Sigmoid colon (tissue), 7 donors: Measurements from ENCODE around the gene KAT8. TPM values are rescaled to one million over a fixed set of nuclear protein-coding genes. Genes with fewer than 3 reads are reported as not detected.
A peak's percentile ranks its signal among the peaks of the same experiment; 100 is the strongest.

Experiments used
- DNase-seq: peaks from one replicate; pipeline ENCODE4 v3.0.0-alpha.2; 2019
- H3K27ac ChIP-seq, 4 donors: fragments of 200-600 bp; sonication (generic); one replicate each; pipeline ENCODE4 v1.5.1; 2016 to 2019; ENCODE audit warnings: mild to moderate bottlenecking in 1 of 4
- H3K27me3 ChIP-seq, 3 donors: fragments of 200-600 bp; sonication (generic); one replicate each; pipeline ENCODE4 v1.5.1; 2019; ENCODE audit warnings: mild to moderate bottlenecking in 1 of 3
- H3K36me3 ChIP-seq, 4 donors: fragments of 200-600 bp; sonication (generic); one replicate each; pipeline ENCODE4 v1.5.1; 2016 to 2019
- H3K4me1 ChIP-seq, 4 donors: fragments of 200-600 bp; sonication (generic); one replicate each; pipeline ENCODE4 v1.5.1; 2017 to 2019
- H3K4me3 ChIP-seq, 4 donors: fragments of 200-600 bp; sonication (generic); one replicate each; pipeline ENCODE4 v1.5.1; 2017 to 2019; ENCODE audit warnings: mild to moderate bottlenecking in 2 of 4, moderate library complexity in 1 of 4
- H3K9me3 ChIP-seq, 4 donors: fragments of 200-600 bp in 3 of 4; sonication (generic) in 3 of 4; one replicate each; pipeline versions ENCODE4 v1.5.1 to v1.6.1; 2013 to 2019
- EP300 ChIP-seq, 4 donors: sonication (generic); formaldehyde crosslinking; IDR thresholded peaks; one replicate each; pipeline ENCODE4 v1.6.1; 2017; ENCODE audit warnings: antibody characterized with exemption in 4 of 4
- POLR2A ChIP-seq, 2 donors: fragments of 450-650 bp; IDR thresholded peaks; one replicate each; pipeline ENCODE4 v1.6.1; 2016; ENCODE audit warnings: antibody characterized with exemption in 2 of 2, mild to moderate bottlenecking in 2 of 2, moderate library complexity in 2 of 2
- POLR2AphosphoS5 ChIP-seq, 4 donors: sonication (generic); formaldehyde crosslinking; IDR thresholded peaks; one replicate each; pipeline ENCODE4 v1.6.1; 2017; ENCODE audit warnings: antibody characterized with exemption in 4 of 4
- WGBS, 2 donors: extraction: QIAGEN DNeasy Blood & Tissue Kit; methylation state at CpG; one replicate each; pipeline ENCODE4 v1.1.7; 2013; 5-methylcytosine and 5-hydroxymethylcytosine counted together
- intact Hi-C: fragments of 100-400 bp; cut with DNase I; formaldehyde crosslinking; loops from one replicate; pipeline ENCODE4 v1.15.1; 2023
- polyA plus RNA-seq, 3 donors: library from polyadenylated mRNA; stranded (reverse); fragments of 200-250 nt; gene quantifications; one replicate each; pipeline ENCODE4 v1.2.3, GENCODE V29; 2013
- total RNA-seq, 4 donors: library from RNA; depleted of rRNA; stranded (reverse); fragments of >200 nt; gene quantifications; one replicate each; pipeline ENCODE4 v1.1.0, GENCODE V29; 2016
- TF ChIP-seq, protein P1 (sequence below), 4 experiments: fragments of 450-650 bp in 3 of 4; fragments of 200-600 bp in 1 of 4; IDR thresholded peaks; one replicate each; pipeline ENCODE4 v1.5.1; 2016 to 2019; ENCODE audit warnings: antibody characterized with exemption in 4 of 4, mild to moderate bottlenecking in 3 of 4, moderate library complexity in 2 of 4
- donor health status: healthy with polysubstance abuse.
- donor health status: Bipolar disorder and iron deficiency.
- donor health status: healthy.

The KAT8 gene
- total and polyA plus RNA-seq, 7 donors, result 31.2 to 65.7 (median 57.1) TPM

GRCh38 chr16:31132303-31132979, 15.0 kb downstream of the KAT8 start:
- intact Hi-C loops, result no loop called here
- Histone ChIP-seq H3K27me3 (peaks cover 5 to 22% (median 6%) of the 10 kb centered on the region in 3 donors), H3K4me1 (peaks cover 0 to 22% (median 8%) of the 10 kb centered on the region in 4 donors), H3K27ac (no peak overlapping the region), H3K9me3 (no peaks in the 10 kb centered on the region), H3K36me3 (peaks cover 40 to 51% (median 44%) of the 10 kb centered on the region in 4 donors), H3K4me3 (no peak overlapping the region)
- TF ChIP-seq EP300 (IDR thresholded peaks at IDR 0.05), result no peak
- 58 to 86% methylated on average over 20 of the region's 20 CpGs for WGBS, 2 donors
- DNase-seq, result no peak

- Histone ChIP-seq H3K27me3 (peaks cover 5 to 22% (median 6%) of the 10 kb centered on the region in 3 donors), H3K36me3 (peaks cover 34 to 45% (median 38%) of the 10 kb centered on the region in 4 donors), H3K27ac (no peak overlapping the region), H3K9me3 (no peaks in the 10 kb centered on the region), H3K4me1 (peaks cover 0 to 22% (median 8%) of the 10 kb centered on the region in 4 donors), H3K4me3 (no peak overlapping the region)
- 64 to 90% methylated on average over 6 of the region's 6 CpGs for WGBS, 2 donors
- DNase-seq, result no peak
- TF ChIP-seq POLR2A (IDR thresholded peaks at IDR 0.05), result no peak
- TF ChIP-seq, protein P1, sequence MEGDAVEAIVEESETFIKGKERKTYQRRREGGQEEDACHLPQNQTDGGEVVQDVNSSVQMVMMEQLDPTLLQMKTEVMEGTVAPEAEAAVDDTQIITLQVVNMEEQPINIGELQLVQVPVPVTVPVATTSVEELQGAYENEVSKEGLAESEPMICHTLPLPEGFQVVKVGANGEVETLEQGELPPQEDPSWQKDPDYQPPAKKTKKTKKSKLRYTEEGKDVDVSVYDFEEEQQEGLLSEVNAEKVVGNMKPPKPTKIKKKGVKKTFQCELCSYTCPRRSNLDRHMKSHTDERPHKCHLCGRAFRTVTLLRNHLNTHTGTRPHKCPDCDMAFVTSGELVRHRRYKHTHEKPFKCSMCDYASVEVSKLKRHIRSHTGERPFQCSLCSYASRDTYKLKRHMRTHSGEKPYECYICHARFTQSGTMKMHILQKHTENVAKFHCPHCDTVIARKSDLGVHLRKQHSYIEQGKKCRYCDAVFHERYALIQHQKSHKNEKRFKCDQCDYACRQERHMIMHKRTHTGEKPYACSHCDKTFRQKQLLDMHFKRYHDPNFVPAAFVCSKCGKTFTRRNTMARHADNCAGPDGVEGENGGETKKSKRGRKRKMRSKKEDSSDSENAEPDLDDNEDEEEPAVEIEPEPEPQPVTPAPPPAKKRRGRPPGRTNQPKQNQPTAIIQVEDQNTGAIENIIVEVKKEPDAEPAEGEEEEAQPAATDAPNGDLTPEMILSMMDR (IDR thresholded peaks at IDR 0.05), result no peak
- TF ChIP-seq EP300 (IDR thresholded peaks at IDR 0.05), result no peak
- TF ChIP-seq POLR2AphosphoS5 (IDR thresholded peaks at IDR 0.05), result no peak
- intact Hi-C loops, result no loop called here
Measured at GRCh38 chr16:31133046-31133501, 15.6 kb downstream of the KAT8 start.

DNA sequence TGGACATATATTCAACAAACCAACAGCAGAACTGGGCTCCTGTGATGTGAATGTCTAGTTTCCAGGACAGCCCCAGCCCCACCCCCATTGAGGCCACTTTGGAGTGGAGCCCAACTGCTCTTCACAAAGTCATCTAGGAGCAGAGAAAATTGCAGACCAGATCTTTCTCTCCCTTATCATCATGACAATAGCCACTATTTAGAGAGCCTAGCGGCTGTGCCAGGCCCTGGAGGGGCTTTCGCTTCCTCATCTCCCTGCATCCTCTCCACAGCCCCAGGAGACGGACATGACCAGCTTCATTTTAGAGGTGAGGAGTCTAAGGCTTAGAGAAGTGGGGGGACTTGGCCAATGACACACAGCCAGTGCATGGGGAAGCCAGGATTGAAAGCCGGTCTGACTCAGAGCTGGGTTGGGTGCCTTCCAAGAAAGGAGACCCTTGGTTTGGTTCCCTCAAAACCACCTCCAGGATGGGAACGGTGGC, 16.7 kb downstream of the KAT8 start:
- peaks cover 0 to 20% (median 6%) of the 10 kb centered on the region in 4 donors for H3K4me1 ChIP-seq
- 11 to 53% methylated on average over 5 of the region's 5 CpGs for WGBS, 2 donors
- H3K9me3 ChIP-seq, result no peaks in the 10 kb centered on the region
- peaks cover 30 to 34% (median 32%) of the 10 kb centered on the region in 4 donors for H3K36me3 ChIP-seq
- intact Hi-C loops, result no loop called here
- no peak for TF ChIP-seq EP300 (IDR thresholded peaks at IDR 0.05)
- TF ChIP-seq, protein P1 (IDR thresholded peaks at IDR 0.05), result no peak
- no peak for TF ChIP-seq POLR2AphosphoS5 (IDR thresholded peaks at IDR 0.05)
- TF ChIP-seq POLR2A (IDR thresholded peaks at IDR 0.05), result no peak
- no peak for DNase-seq
- peak overlapping the region in 1 of 4 donors; percentile 24 for H3K4me3 ChIP-seq
- no peak overlapping the region for H3K27ac ChIP-seq
- H3K27me3 ChIP-seq, result peaks cover 5 to 22% (median 6%) of the 10 kb centered on the region in 3 donors

- peaks cover 0 to 13% (median 3%) of the 10 kb centered on the region in 4 donors for H3K4me1 ChIP-seq
- TF ChIP-seq, protein P1 (IDR thresholded peaks at IDR 0.05), result peak in 1 of 4 experiments; percentile 30
- TF ChIP-seq POLR2AphosphoS5 (IDR thresholded peaks at IDR 0.05) (no peak), POLR2A (IDR thresholded peaks at IDR 0.05) (peak in 1 of 2 donors; percentile 27)
- H3K36me3 ChIP-seq, result peaks cover 22 to 27% (median 25%) of the 10 kb centered on the region in 4 donors
- intact Hi-C loops, result no loop called here
- DNase-seq, result no peak
- peak overlapping the region in 1 of 4 donors; percentile 7 for H3K27ac ChIP-seq
- peaks cover 5 to 22% (median 6%) of the 10 kb centered on the region in 3 donors for H3K27me3 ChIP-seq
- no peaks in the 10 kb centered on the region for H3K9me3 ChIP-seq
- WGBS, 2 donors, result 10 to 47% methylated on average over 18 of the region's 18 CpGs
- H3K4me3 ChIP-seq, result peak overlapping the region in 1 of 4 donors; percentile 24
Measured at GRCh38 chr16:31134625-31135534, 17.4 kb downstream of the KAT8 start.
